Subcutaneous adipose tissue (tissue), 4 donors: Measurements from ENCODE around the gene RAB15. TPM values are rescaled to one million over a fixed set of nuclear protein-coding genes. Genes with fewer than 3 reads are reported as not detected.

Source experiments
- CTCF ChIP-seq: fragments of 450-650 bp; IDR thresholded peaks from one replicate; pipeline ENCODE4 v1.5.1; 2016; ENCODE audit warnings: low read depth, mild to moderate bottlenecking, control low read depth, antibody characterized with exemption, moderate library complexity
- total RNA-seq, 4 donors: library from RNA; depleted of rRNA; stranded (reverse); fragments of >200 nt; gene quantifications; one replicate each; pipeline ENCODE4 v1.1.0, GENCODE V29; 2016

The RAB15 gene
- total RNA-seq, 4 donors from 2014 or later: 0.75 to 1.2 (median 0.93) TPM

- TF ChIP-seq CTCF: no peak
Observed at GRCh38 chr14:64935508-64935907, 36.6 kb downstream of the RAB15 start.

- TF ChIP-seq CTCF: no peak
Observed at GRCh38 chr14:64934338-64934929, 37.7 kb downstream of the RAB15 start.

- no peak for TF ChIP-seq CTCF
Observed at GRCh38 chr14:64932231-64932630, 39.9 kb downstream of the RAB15 start.

GRCh38 chr14:64931123-64931522 lies 41.0 kb downstream of the RAB15 start:
- TF ChIP-seq CTCF: no peak

GRCh38 chr14:64930085-64930843 lies 41.9 kb downstream of the RAB15 start:
- TF ChIP-seq CTCF: no peak

- TF ChIP-seq CTCF: no peak
Observed at GRCh38 chr14:64929014-64929359, 43.1 kb downstream of the RAB15 start.

GRCh38 chr14:64928239-64929013 lies 43.7 kb downstream of the RAB15 start:
- TF ChIP-seq CTCF: no peak
